ENCODE results near the gene TBC1D9. TPM values are rescaled to one million over a fixed set of nuclear protein-coding genes. Genes with fewer than 3 reads are reported as not detected.

TBC1D9 gene
- polyA plus RNA-seq, 2 of the 4 experiments (the other 2 are of a cell fraction): 5.6 to 11.8 TPM

GRCh38 chr4:140643571-140644055 is 112.6 kb downstream of the TBC1D9 start (continued):
- no peak for TF ChIP-seq USF2 (IDR thresholded peaks at IDR 0.05)
- no peak for TF ChIP-seq EHF (CRISPR knock-in tag; IDR thresholded peaks at IDR 0.05)
- no peak for TF ChIP-seq BCL3 (IDR thresholded peaks at IDR 0.05)
- no peak for TF ChIP-seq RCOR1 (IDR thresholded peaks at IDR 0.05; ENCODE audit: low read depth, low read length)
- no peak for TF ChIP-seq ESRRA (IDR thresholded peaks at IDR 0.05; ENCODE audit: borderline replicate concordance, low read length)

GRCh38 chr4:140642674-140643437 is 113.3 kb downstream of the TBC1D9 start:
- ATAC-seq: no peak
- CTCF ChIA-PET: interaction anchor here (1.0 to 1.2 kb wide), 3 partner anchors 10 to 33 kb away, joined by 3 to 4 read pairs (median 3); no protein-coding TSS in a partner anchor
- POLR2A ChIA-PET: no interaction called here
- no peak overlapping the region for H3K27ac ChIP-seq
- no peak for DNase-seq (ENCODE audit: low read depth in 1 of 2, low spot score in 1 of 2)
- 86% methylated on average over 12 of the region's 33 CpGs for WGBS (ENCODE audit: missing lambda C conversion rate)
- H3K4me1 ChIP-seq: no peaks in the 10 kb centered on the region
- H3K9me3 ChIP-seq: no peaks in the 10 kb centered on the region
- TF ChIP-seq FOXS1 (CRISPR knock-in tag; IDR thresholded peaks at IDR 0.05) (no peak), POLR2A (IDR thresholded peaks at IDR 0.05; ENCODE audit: low read length) (no peak), RNF2 (IDR thresholded peaks at IDR 0.05; ENCODE audit: borderline replicate concordance, low read depth) (no peak), BCL3 (IDR thresholded peaks at IDR 0.05) (no peak), HMGXB4 (CRISPR knock-in tag; IDR thresholded peaks at IDR 0.05; ENCODE audit: borderline replicate concordance) (no peak), HOXB13 (CRISPR knock-in tag; IDR thresholded peaks at IDR 0.05; ENCODE audit: low read depth) (no peak), EHF (CRISPR knock-in tag; IDR thresholded peaks at IDR 0.05) (no peak), GATA3 (IDR thresholded peaks at IDR 0.05; ENCODE audit: borderline replicate concordance) (no peak), KDM5A (IDR thresholded peaks at IDR 0.05) (no peak), MYC (IDR thresholded peaks at IDR 0.05; ENCODE audit: borderline replicate concordance, low read length) (no peak), HDAC2 (IDR thresholded peaks at IDR 0.05) (no peak), ZC3H11A (IDR thresholded peaks at IDR 0.05) (no peak)
- no peak overlapping the region for H3K4me3 ChIP-seq
- FAIRE-seq: no peak
- H3K4me2 ChIP-seq: no peak overlapping the region

- no peak overlapping the region for H3K27ac ChIP-seq
- H3K4me2 ChIP-seq: no peak overlapping the region
- ChIA-PET POLR2A (no interaction called here), CTCF (interaction anchor here (1.2 kb wide), 2 partner anchors 11 to 27 kb away, joined by 3 read pairs; no protein-coding TSS in a partner anchor)
- DNase-seq (ENCODE audit: low read depth in 1 of 2, low spot score in 1 of 2) (no peak), ATAC-seq (no peak), FAIRE-seq (no peak)
- WGBS (ENCODE audit: missing lambda C conversion rate): 98% methylated on average over 21 of the region's 25 CpGs
- no peak overlapping the region for H3K4me3 ChIP-seq
- no peaks in the 10 kb centered on the region for H3K9me3 ChIP-seq
- H3K4me1 ChIP-seq: no peaks in the 10 kb centered on the region
- no peak for TF ChIP-seq HDAC2 (IDR thresholded peaks at IDR 0.05)
- TF ChIP-seq EHMT2 (IDR thresholded peaks at IDR 0.05; ENCODE audit: low read depth): no peak
- no peak for TF ChIP-seq CHD2 (IDR thresholded peaks at IDR 0.05; ENCODE audit: low read length, partially characterized antibody)
- no peak for TF ChIP-seq HEYL (CRISPR knock-in tag; IDR thresholded peaks at IDR 0.05)
- no peak for TF ChIP-seq ZNF302 (CRISPR knock-in tag; IDR thresholded peaks at IDR 0.05)
- no peak for TF ChIP-seq FOXS1 (CRISPR knock-in tag; IDR thresholded peaks at IDR 0.05)
- TF ChIP-seq NR3C1 (IDR thresholded peaks at IDR 0.05): no peak
- TF ChIP-seq SMC3 (IDR thresholded peaks at IDR 0.05): no peak
- TF ChIP-seq PHF8 (IDR thresholded peaks at IDR 0.05; ENCODE audit: borderline replicate concordance, low read depth): no peak
- TF ChIP-seq MAFK (IDR thresholded peaks at IDR 0.05; ENCODE audit: partially characterized antibody): no peak
- TF ChIP-seq RCOR1 (IDR thresholded peaks at IDR 0.05; ENCODE audit: low read depth, low read length): no peak
- TF ChIP-seq EHF (CRISPR knock-in tag; IDR thresholded peaks at IDR 0.05): no peak
- TF ChIP-seq HOXB13 (CRISPR knock-in tag; IDR thresholded peaks at IDR 0.05; ENCODE audit: low read depth): no peak
- TF ChIP-seq CTCF (IDR thresholded peaks at IDR 0.05): no peak
- TF ChIP-seq ATOH8 (CRISPR knock-in tag; IDR thresholded peaks at IDR 0.05; ENCODE audit: low read depth): no peak
These were observed 114.3 kb downstream of the TBC1D9 start for GRCh38 chr4:140641789-140642439.
